ENCODE measurements around the gene APOBEC3H. TPM values are rescaled to one million over a fixed set of nuclear protein-coding genes. Genes with fewer than 3 reads are reported as not detected.

Gene APOBEC3H
- total RNA-seq, 1 experiment from 2014 or later: 1.8 TPM

DNA sequence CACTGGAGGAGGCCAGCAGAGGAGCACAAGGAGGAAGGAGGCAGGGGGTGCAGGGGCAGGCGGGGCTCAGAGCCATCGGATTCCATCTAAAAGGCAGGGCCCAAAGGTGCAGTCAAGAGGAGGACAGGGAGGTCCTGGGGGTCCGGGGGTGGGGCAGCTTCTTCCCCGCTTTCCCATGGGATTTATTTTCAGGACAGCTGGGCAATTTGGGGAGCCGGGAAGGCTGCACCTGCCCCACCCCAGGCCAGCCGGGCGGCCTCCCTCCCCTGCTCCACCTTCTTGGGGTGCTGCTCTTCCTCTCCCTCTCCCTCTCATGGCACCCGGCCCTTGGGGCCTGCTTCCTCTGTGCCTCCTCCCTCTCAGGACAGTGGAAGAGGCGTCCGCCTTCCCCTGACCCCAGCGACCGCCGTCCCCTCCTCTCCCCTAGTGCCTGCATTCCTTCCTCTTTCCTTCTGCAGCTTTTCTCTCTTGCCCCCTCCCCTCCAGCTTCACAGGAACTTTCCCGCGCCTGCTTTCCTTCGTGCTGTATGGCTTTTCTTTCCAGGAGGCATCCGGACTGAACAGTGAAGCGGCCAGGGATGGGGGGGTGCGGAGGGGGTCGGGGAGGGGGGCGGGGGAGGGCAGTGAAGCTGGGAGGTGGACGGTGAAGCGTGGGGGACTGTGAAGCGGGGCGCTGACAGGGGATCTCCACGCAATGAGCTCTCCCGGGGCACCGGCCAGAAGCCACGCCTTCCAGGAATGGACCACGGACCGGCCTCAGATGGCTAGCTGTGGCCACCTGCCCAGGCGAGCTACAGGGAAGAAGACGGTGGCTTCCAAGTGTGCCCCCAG, 26.9 kb downstream of the APOBEC3H start:
- intact Hi-C loops (cut with micrococcal nuclease): no loop called here
- no peaks in the 10 kb centered on the region for H3K27me3 ChIP-seq (ENCODE audit: insufficient read depth, low read length)
- RAD21 ChIA-PET (ENCODE audit: low non-redundant PET in 1 of 2, low total read pairs in 2 of 2, uncharacterized antibody in 2 of 2, unreplicated experiment in 2 of 2): no interaction called here
- no peak overlapping the region for H3K27ac ChIP-seq (ENCODE audit: low read depth, low read length)
- no TSS peak for BruUV-seq (replicated peaks)
- H3K9me2 ChIP-seq (ENCODE audit: insufficient read depth): no peaks in the 10 kb centered on the region
- ATAC-seq: no peak
- no peaks in the 10 kb centered on the region for H3K4me1 ChIP-seq (ENCODE audit: control insufficient read depth in 1 of 2, insufficient read depth in 2 of 2, low read length in 2 of 2)
- H3K9me3 ChIP-seq (ENCODE audit: control insufficient read depth in 1 of 2, insufficient read depth in 1 of 2, low read depth in 1 of 2, low read length in 2 of 2): no peaks in the 10 kb centered on the region
- no peak for TF ChIP-seq EGR1 (IDR thresholded peaks at IDR 0.05; ENCODE audit: low read depth)
- H3K36me3 ChIP-seq (ENCODE audit: control insufficient read depth in 1 of 2, insufficient read depth in 2 of 2, low read length in 2 of 2): no peaks in the 10 kb centered on the region
- no peaks in the 10 kb centered on the region for H4K20me1 ChIP-seq (ENCODE audit: insufficient read depth)
- no peaks in the 10 kb centered on the region for H3K79me2 ChIP-seq (ENCODE audit: insufficient read depth, low read length)
- no peak overlapping the region for H2AFZ ChIP-seq (ENCODE audit: low read depth, low read length, poor library complexity, severe bottlenecking)
- DNase-seq (ENCODE audit: low read depth, low spot score): no peak
- H3K4me3 ChIP-seq (replicated peaks in 1 of 2; ENCODE audit: low read depth in 1 of 2, low read length in 2 of 2): no peak overlapping the region
- CTCF ChIA-PET: interaction anchor here (0.6 to 1.5 kb wide), 3 partner anchors 9 to 184 kb away, joined by 3 to 4 read pairs (median 3); no protein-coding TSS in a partner anchor
- POLR2A ChIA-PET: no interaction called here
- H3K4me2 ChIP-seq (ENCODE audit: low read length): no peak overlapping the region
- H3K9ac ChIP-seq (ENCODE audit: low read length): no peak overlapping the region

DNA sequence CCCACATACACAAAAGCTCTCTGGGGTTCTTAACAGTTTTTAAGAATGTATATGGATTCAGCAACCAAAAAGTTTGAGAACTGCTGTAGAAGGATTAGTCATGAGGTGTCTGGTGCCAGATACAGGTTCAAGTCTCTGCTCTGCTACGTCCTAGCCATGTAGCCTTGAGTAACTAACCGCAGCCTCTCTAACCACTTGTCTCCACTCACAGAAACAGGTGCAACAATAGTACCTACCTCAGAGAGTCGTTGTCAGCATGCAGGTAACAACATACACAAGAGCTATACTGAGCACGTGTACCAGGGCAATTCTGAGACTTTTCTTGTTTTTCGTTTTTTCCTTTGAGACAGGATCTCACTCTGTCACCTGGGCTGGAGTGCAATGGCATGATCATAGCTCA, 28.6 kb downstream of the APOBEC3H start:
- Histone ChIP-seq H3K36me3 (ENCODE audit: control insufficient read depth in 1 of 2, insufficient read depth in 2 of 2, low read length in 2 of 2) (no peaks in the 10 kb centered on the region), H3K9ac (ENCODE audit: low read length) (no peak overlapping the region), H3K9me2 (ENCODE audit: insufficient read depth) (no peaks in the 10 kb centered on the region), H3K4me1 (ENCODE audit: control insufficient read depth in 1 of 2, insufficient read depth in 2 of 2, low read length in 2 of 2) (no peaks in the 10 kb centered on the region), H4K20me1 (ENCODE audit: insufficient read depth) (no peaks in the 10 kb centered on the region), H3K79me2 (ENCODE audit: insufficient read depth, low read length) (no peaks in the 10 kb centered on the region), H3K27ac (ENCODE audit: low read depth, low read length) (no peak overlapping the region), H3K27me3 (ENCODE audit: insufficient read depth, low read length) (no peaks in the 10 kb centered on the region), H3K9me3 (ENCODE audit: control insufficient read depth in 1 of 2, insufficient read depth in 1 of 2, low read depth in 1 of 2, low read length in 2 of 2) (no peaks in the 10 kb centered on the region), H2AFZ (ENCODE audit: low read depth, low read length, poor library complexity, severe bottlenecking) (no peak overlapping the region), H3K4me3 (replicated peaks in 1 of 2; ENCODE audit: low read depth in 1 of 2, low read length in 2 of 2) (no peak overlapping the region), H3K4me2 (ENCODE audit: low read length) (no peak overlapping the region)
- no peak for ATAC-seq
- intact Hi-C loops (cut with micrococcal nuclease): no loop called here
- BruUV-seq (replicated peaks): no TSS peak
- ChIA-PET RAD21 (ENCODE audit: low non-redundant PET in 1 of 2, low total read pairs in 2 of 2, uncharacterized antibody in 2 of 2, unreplicated experiment in 2 of 2) (no interaction called here), POLR2A (no interaction called here), CTCF (no interaction called here)
- no peak for DNase-seq (ENCODE audit: low read depth, low spot score)
- TF ChIP-seq CEBPB (IDR thresholded peaks at IDR 0.05; ENCODE audit: low read depth) (no peak), JUND (IDR thresholded peaks at IDR 0.05) (no peak), ZNF274 (IDR thresholded peaks at IDR 0.05; ENCODE audit: low read depth, low read length) (no peak), FOSL1 (IDR thresholded peaks at IDR 0.05; ENCODE audit: low read depth) (no peak), YY1 (IDR thresholded peaks at IDR 0.05; ENCODE audit: extremely low read depth, insufficient replicate concordance, low read depth, low read length) (no peak), ZFX (IDR thresholded peaks at IDR 0.05) (no peak), SP1 (IDR thresholded peaks at IDR 0.05; ENCODE audit: low read depth) (no peak), RAD21 (IDR thresholded peaks at IDR 0.05; ENCODE audit: low read depth) (no peak), SIN3A (IDR thresholded peaks at IDR 0.05; ENCODE audit: low read depth) (no peak), ELF1 (IDR thresholded peaks at IDR 0.05; ENCODE audit: borderline replicate concordance, low read depth) (no peak), EZH2phosphoT487 (IDR thresholded peaks at IDR 0.05; ENCODE audit: borderline replicate concordance) (no peak), CBX3 (IDR thresholded peaks at IDR 0.05; ENCODE audit: low read depth) (no peak), EZH2 (IDR thresholded peaks at IDR 0.05) (no peak), EGR1 (IDR thresholded peaks at IDR 0.05; ENCODE audit: low read depth) (no peak), POLR2A (IDR thresholded peaks at IDR 0.05; ENCODE audit: borderline replicate concordance, extremely low read depth, insufficient read depth, insufficient read length) (no peak), TCF7L2 (IDR thresholded peaks at IDR 0.05; ENCODE audit: borderline replicate concordance, extremely low read depth, insufficient read depth, insufficient read length) (no peak)
- TF ChIP-seq, protein P1, sequence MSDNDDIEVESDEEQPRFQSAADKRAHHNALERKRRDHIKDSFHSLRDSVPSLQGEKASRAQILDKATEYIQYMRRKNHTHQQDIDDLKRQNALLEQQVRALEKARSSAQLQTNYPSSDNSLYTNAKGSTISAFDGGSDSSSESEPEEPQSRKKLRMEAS (IDR thresholded peaks at IDR 0.05): no peak
- TF ChIP-seq, protein P2, sequence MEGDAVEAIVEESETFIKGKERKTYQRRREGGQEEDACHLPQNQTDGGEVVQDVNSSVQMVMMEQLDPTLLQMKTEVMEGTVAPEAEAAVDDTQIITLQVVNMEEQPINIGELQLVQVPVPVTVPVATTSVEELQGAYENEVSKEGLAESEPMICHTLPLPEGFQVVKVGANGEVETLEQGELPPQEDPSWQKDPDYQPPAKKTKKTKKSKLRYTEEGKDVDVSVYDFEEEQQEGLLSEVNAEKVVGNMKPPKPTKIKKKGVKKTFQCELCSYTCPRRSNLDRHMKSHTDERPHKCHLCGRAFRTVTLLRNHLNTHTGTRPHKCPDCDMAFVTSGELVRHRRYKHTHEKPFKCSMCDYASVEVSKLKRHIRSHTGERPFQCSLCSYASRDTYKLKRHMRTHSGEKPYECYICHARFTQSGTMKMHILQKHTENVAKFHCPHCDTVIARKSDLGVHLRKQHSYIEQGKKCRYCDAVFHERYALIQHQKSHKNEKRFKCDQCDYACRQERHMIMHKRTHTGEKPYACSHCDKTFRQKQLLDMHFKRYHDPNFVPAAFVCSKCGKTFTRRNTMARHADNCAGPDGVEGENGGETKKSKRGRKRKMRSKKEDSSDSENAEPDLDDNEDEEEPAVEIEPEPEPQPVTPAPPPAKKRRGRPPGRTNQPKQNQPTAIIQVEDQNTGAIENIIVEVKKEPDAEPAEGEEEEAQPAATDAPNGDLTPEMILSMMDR (IDR thresholded peaks at IDR 0.05 in 2 of 3, conservative IDR thresholded peaks at IDR 0.05 in 1 of 3; ENCODE audit: borderline replicate concordance in 1 of 3, insufficient read depth in 1 of 3, low read depth in 2 of 3, low read length in 2 of 3): no peak

All from HCT116 (cell line).